HFFc6 (cell line): ENCODE results near the gene PRUNE2. TPM values are rescaled to one million over a fixed set of nuclear protein-coding genes. Genes with fewer than 3 reads are reported as not detected.

Source experiments
- DNase-seq: peaks from one replicate; pipeline ENCODE4 v3.0.0-alpha.2; 2018
- H3K27ac Mint-ChIP-seq: 2 replicates; pipeline ENCODE4 v1.8.0; 2020; ENCODE audit warnings: mild to moderate bottlenecking, mixed read lengths
- H3K27me3 Mint-ChIP-seq: 2 replicates; pipeline ENCODE4 v1.8.0; 2021; ENCODE audit warnings: mild to moderate bottlenecking, moderate library complexity, mixed read lengths; ENCODE audit not compliant: insufficient read depth
- H3K36me3 Mint-ChIP-seq: 2 replicates; pipeline ENCODE4 v1.8.0; 2021; ENCODE audit warnings: low read depth, mixed read lengths
- H3K4me1 Mint-ChIP-seq: 2 replicates; pipeline ENCODE4 v1.8.0; 2020; ENCODE audit warnings: low read depth, mixed read lengths
- H3K4me3 Mint-ChIP-seq: 2 replicates; pipeline ENCODE4 v1.8.0; 2020; ENCODE audit warnings: mild to moderate bottlenecking, moderate library complexity, mixed read lengths
- H3K9me3 Mint-ChIP-seq: 2 replicates; pipeline ENCODE4 v1.8.0; 2020; ENCODE audit warnings: mild to moderate bottlenecking, mixed read lengths
- total RNA-seq, 6 experiments: library from RNA; stranded (reverse); fragmentation: NEBNext Ultra II Directional; extraction: Animal tissue kit (Norgen Biotek cat#: 25700); gene quantifications; 2 replicates in 1 of 6; 3 replicates in 5 of 6; pipeline ENCODE4 v1.2.3, GENCODE V29; 2021
- TF ChIP-seq, protein P1 (sequence below): fragments of 200-600 bp; sonication (generic); IDR thresholded peaks from 2 replicates; pipeline ENCODE4 v1.5.0; 2021; ENCODE audit warnings: antibody characterized with exemption, mild to moderate bottlenecking

PRUNE2 gene
- total RNA-seq, 6 experiments from 2014 or later: 0.02 to 0.29 (median 0.16) TPM; not detected in 2

GRCh38 chr9:76932757-76933156 is 26.8 kb upstream of the PRUNE2 start:
- Mint-ChIP-seq H3K36me3 (no peaks in the 10 kb centered on the region), H3K4me3 (no peak overlapping the region), H3K9me3 (no peaks in the 10 kb centered on the region), H3K4me1 (peaks cover 8% of the 10 kb centered on the region), H3K27ac (no peak overlapping the region), H3K27me3 (peaks cover 8% of the 10 kb centered on the region; the same call in 1 of the 2 replicates)
- DNase-seq: no peak
- TF ChIP-seq, protein P1, sequence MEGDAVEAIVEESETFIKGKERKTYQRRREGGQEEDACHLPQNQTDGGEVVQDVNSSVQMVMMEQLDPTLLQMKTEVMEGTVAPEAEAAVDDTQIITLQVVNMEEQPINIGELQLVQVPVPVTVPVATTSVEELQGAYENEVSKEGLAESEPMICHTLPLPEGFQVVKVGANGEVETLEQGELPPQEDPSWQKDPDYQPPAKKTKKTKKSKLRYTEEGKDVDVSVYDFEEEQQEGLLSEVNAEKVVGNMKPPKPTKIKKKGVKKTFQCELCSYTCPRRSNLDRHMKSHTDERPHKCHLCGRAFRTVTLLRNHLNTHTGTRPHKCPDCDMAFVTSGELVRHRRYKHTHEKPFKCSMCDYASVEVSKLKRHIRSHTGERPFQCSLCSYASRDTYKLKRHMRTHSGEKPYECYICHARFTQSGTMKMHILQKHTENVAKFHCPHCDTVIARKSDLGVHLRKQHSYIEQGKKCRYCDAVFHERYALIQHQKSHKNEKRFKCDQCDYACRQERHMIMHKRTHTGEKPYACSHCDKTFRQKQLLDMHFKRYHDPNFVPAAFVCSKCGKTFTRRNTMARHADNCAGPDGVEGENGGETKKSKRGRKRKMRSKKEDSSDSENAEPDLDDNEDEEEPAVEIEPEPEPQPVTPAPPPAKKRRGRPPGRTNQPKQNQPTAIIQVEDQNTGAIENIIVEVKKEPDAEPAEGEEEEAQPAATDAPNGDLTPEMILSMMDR: no peak

GRCh38 chr9:76932265-76932664 is 26.4 kb upstream of the PRUNE2 start:
- Mint-ChIP-seq H3K36me3 (no peaks in the 10 kb centered on the region), H3K27me3 (0 out of 2 replicates have a peak, but pooled peaks cover 8% of the 10 kb centered on the region), H3K9me3 (no peaks in the 10 kb centered on the region), H3K27ac (no peak overlapping the region), H3K4me3 (no peak overlapping the region), H3K4me1 (peaks cover 13% of the 10 kb centered on the region)
- DNase-seq: no peak
- TF ChIP-seq, protein P1: no peak

DNA sequence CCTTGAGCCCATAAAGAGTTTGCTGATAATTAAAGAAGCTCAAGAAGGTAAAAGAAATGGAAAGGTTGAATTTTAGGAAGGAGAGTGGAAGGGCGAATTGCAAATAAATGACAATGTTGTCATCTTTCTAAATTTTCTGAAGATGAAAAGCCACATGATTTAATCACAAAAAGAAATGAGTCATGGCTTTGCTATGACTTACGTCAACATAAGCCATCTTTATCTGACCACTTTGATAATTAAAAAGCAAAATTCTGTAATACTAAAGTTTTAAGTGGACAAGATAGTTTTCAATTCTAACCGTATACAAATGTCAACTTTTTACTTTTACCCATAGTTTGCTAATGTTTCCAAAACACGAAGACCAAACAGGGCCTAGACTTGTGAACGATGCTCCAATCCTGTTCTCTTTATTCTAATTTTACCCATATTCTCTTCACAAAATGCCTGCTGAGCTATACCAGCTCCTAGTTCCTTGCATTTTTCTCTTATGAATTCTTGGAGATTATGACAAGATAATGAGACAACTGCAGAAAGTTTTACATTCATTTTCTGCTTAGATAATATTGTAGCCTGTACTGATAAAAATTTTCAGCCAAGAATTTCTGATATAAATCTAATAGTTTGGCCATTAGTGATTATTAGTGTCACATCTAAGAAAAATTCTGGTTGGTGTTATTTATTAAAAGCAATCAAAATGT is 21.8 kb upstream of the PRUNE2 start:
- no peak overlapping the region for H3K27ac Mint-ChIP-seq
- no peak overlapping the region for H3K4me3 Mint-ChIP-seq
- no peaks in the 10 kb centered on the region for H3K9me3 Mint-ChIP-seq
- TF ChIP-seq, protein P1: no peak
- H3K27me3 Mint-ChIP-seq: 0 out of 2 replicates have a peak, but pooled peaks cover 8% of the 10 kb centered on the region
- no peak for DNase-seq
- H3K4me1 Mint-ChIP-seq: peaks cover 27% of the 10 kb centered on the region
- H3K36me3 Mint-ChIP-seq: 0 out of 2 replicates have a peak, but pooled peaks cover 4% of the 10 kb centered on the region

DNA sequence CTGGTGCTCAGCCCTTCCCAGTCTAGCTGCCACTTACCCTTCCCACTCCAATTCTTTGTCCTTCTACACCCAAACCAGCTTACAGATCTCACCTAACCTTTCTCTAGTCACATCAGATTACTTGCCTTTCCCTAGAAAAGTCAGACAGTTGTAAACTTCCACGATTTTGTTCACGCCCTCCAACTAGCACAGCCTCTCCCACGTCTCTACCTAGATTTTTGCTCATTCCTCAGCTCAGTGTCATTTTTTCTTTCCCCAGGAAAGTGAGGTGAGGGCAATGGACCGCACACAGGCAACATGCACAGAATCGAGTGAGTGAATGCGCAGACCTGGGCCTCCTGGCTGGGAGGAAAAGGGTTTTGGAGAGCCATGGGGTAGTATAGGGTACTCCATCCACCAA is 20.9 kb upstream of the PRUNE2 start:
- H3K4me3 Mint-ChIP-seq: no peak overlapping the region
- H3K36me3 Mint-ChIP-seq: 0 out of 2 replicates have a peak, but pooled peaks cover 4% of the 10 kb centered on the region
- peak overlapping the region; percentile 52; the same call in 1 of the 2 replicates for H3K27ac Mint-ChIP-seq
- H3K27me3 Mint-ChIP-seq: 0 out of 2 replicates have a peak, but pooled peaks cover 8% of the 10 kb centered on the region
- no peaks in the 10 kb centered on the region for H3K9me3 Mint-ChIP-seq
- no peak for DNase-seq
- TF ChIP-seq, protein P1: no peak
- peaks cover 27% of the 10 kb centered on the region for H3K4me1 Mint-ChIP-seq

- H3K9me3 Mint-ChIP-seq: no peaks in the 10 kb centered on the region
- H3K4me3 Mint-ChIP-seq: no peak overlapping the region
- TF ChIP-seq, protein P1: no peak
- peak overlapping the region; percentile 52 for H3K27ac Mint-ChIP-seq
- peaks cover 27% of the 10 kb centered on the region for H3K4me1 Mint-ChIP-seq
- 0 out of 2 replicates have a peak, but pooled peaks cover 4% of the 10 kb centered on the region for H3K36me3 Mint-ChIP-seq
- 0 out of 2 replicates have a peak, but pooled peaks cover 8% of the 10 kb centered on the region for H3K27me3 Mint-ChIP-seq
- peak; percentile 80 for DNase-seq
Observed at GRCh38 chr9:76926324-76926741, 20.4 kb upstream of the PRUNE2 start.
